WTC11 (cell line): ENCODE measurements around the gene CCDC12. TPM values are rescaled to one million over a fixed set of nuclear protein-coding genes. Genes with fewer than 3 reads are reported as not detected.

ENCODE experiments used
- ATAC-seq: fragments of 200-7000 bp; cut with Tn5 transposase; 2 replicates; pipeline ENCODE4 v1.10.0; 2021; ENCODE audit warnings: mild to moderate bottlenecking, moderate library complexity
- CTCF ChIA-PET: fragments of 300-600 bp; sonication (Branson Sonifier 250); formaldehyde crosslinking; loops from one replicate; lab custom pipeline; 2021; ENCODE audit warnings: antibody characterized with exemption; lab: Charles Lee
- POLR2A ChIA-PET: fragments of 350-600 bp; sonication (Branson Sonifier 250); formaldehyde crosslinking; loops from one replicate; lab custom pipeline; 2021; ENCODE audit warnings: antibody characterized with exemption; lab: Charles Lee
- DNase-seq: peaks from one replicate; pipeline ENCODE4 v3.0.0; 2021; ENCODE audit warnings: low spot score
- H3K27ac Mint-ChIP-seq: 2 replicates; pipeline ENCODE4 v1.8.0; 2021; ENCODE audit warnings: mixed read lengths
- H3K27me3 Mint-ChIP-seq: 2 replicates; pipeline ENCODE4 v1.8.0; 2021; ENCODE audit warnings: low read depth, mild to moderate bottlenecking, moderate library complexity, mixed read lengths
- H3K36me3 Mint-ChIP-seq: 2 replicates; pipeline ENCODE4 v1.8.0; 2021; ENCODE audit warnings: mixed read lengths
- H3K4me1 Mint-ChIP-seq: 2 replicates; pipeline ENCODE4 v1.8.0; 2022; ENCODE audit warnings: mixed read lengths
- H3K4me3 Mint-ChIP-seq: 2 replicates; pipeline ENCODE4 v1.8.0; 2021; ENCODE audit warnings: mild to moderate bottlenecking, moderate library complexity, mixed read lengths
- H3K9me3 Mint-ChIP-seq: 2 replicates; pipeline ENCODE4 v1.8.0; 2021; ENCODE audit warnings: mixed read lengths
- AFF4 ChIP-seq: sonication (generic); formaldehyde crosslinking; IDR thresholded peaks from 2 replicates; pipeline ENCODE4 v1.8.1; 2023; ENCODE audit warnings: mild to moderate bottlenecking, missing genetic modification reagents, borderline replicate concordance
- CREM ChIP-seq: sonication (generic); formaldehyde crosslinking; IDR thresholded peaks from 2 replicates; pipeline ENCODE4 v1.8.1; 2022; ENCODE audit warnings: mild to moderate bottlenecking, missing genetic modification reagents, moderate library complexity
- FOXJ3 ChIP-seq: sonication (generic); formaldehyde crosslinking; IDR thresholded peaks from 2 replicates; pipeline ENCODE4 v1.9.0; 2021; ENCODE audit warnings: missing genetic modification reagents, mild to moderate bottlenecking, borderline replicate concordance
- FOXK1 ChIP-seq: sonication (generic); formaldehyde crosslinking; IDR thresholded peaks from 2 replicates; pipeline ENCODE4 v1.8.0; 2022; ENCODE audit warnings: mild to moderate bottlenecking, moderate library complexity, missing genetic modification reagents
- FOXP1 ChIP-seq: sonication (generic); formaldehyde crosslinking; IDR thresholded peaks from 2 replicates; pipeline ENCODE4 v1.8.0; 2022; ENCODE audit warnings: missing genetic modification reagents, mild to moderate bottlenecking, moderate library complexity, borderline replicate concordance
- GRHL2 ChIP-seq: fragments of 250-450 bp; sonication (Bioruptor Pico); IDR thresholded peaks from 2 replicates; pipeline ENCODE4 v1.8.0; 2022; ENCODE audit warnings: mild to moderate bottlenecking, moderate library complexity; ENCODE audit not compliant: insufficient replicate concordance, severe bottlenecking
- HMGA2 ChIP-seq: fragments of 250-450 bp; sonication (Bioruptor Pico); IDR thresholded peaks from 2 replicates; pipeline ENCODE4 v1.4.0; 2021; ENCODE audit warnings: mild to moderate bottlenecking, moderate library complexity
- HMGXB4 ChIP-seq: sonication (generic); formaldehyde crosslinking; IDR thresholded peaks from 2 replicates; pipeline ENCODE4 v1.8.1; 2023; ENCODE audit warnings: mild to moderate bottlenecking, moderate library complexity, missing genetic modification reagents
- IRF1 ChIP-seq: sonication (generic); formaldehyde crosslinking; IDR thresholded peaks from 2 replicates; pipeline ENCODE4 v1.8.0; 2023; ENCODE audit warnings: missing genetic modification reagents
- NFE2L1 ChIP-seq: sonication (generic); formaldehyde crosslinking; IDR thresholded peaks from 2 replicates; pipeline ENCODE4 v1.8.1; 2023; ENCODE audit warnings: missing genetic modification reagents
- NR1H2 ChIP-seq: sonication (generic); formaldehyde crosslinking; IDR thresholded peaks from 2 replicates; pipeline ENCODE4 v1.9.0; 2021; ENCODE audit warnings: mild to moderate bottlenecking, moderate library complexity, missing genetic modification reagents
- RELA ChIP-seq: sonication (generic); formaldehyde crosslinking; IDR thresholded peaks from 2 replicates; pipeline ENCODE4 v1.8.1; 2022; ENCODE audit warnings: missing genetic modification reagents, mild to moderate bottlenecking, borderline replicate concordance
- SOX15 ChIP-seq: fragments of 250-450 bp; sonication (Bioruptor Pico); IDR thresholded peaks from 2 replicates; pipeline ENCODE4 v1.9.0; 2021; ENCODE audit warnings: mild to moderate bottlenecking
- TEAD1 ChIP-seq: sonication (generic); formaldehyde crosslinking; IDR thresholded peaks from 2 replicates; pipeline ENCODE4 v1.8.0; 2022; ENCODE audit warnings: mild to moderate bottlenecking, missing genetic modification reagents
- ZBTB21 ChIP-seq: sonication (generic); formaldehyde crosslinking; IDR thresholded peaks from 2 replicates; pipeline ENCODE4 v1.8.1; 2023; ENCODE audit warnings: mild to moderate bottlenecking, missing genetic modification reagents, borderline replicate concordance
- ZNF219 ChIP-seq: sonication (generic); formaldehyde crosslinking; IDR thresholded peaks from 2 replicates; pipeline ENCODE4 v1.8.0; 2023; ENCODE audit warnings: missing genetic modification reagents, mild to moderate bottlenecking, borderline replicate concordance
- ZNF396 ChIP-seq: fragments of 250-450 bp; sonication (Bioruptor Pico); IDR thresholded peaks from 2 replicates; pipeline ENCODE4 v1.8.0; 2021; ENCODE audit warnings: mild to moderate bottlenecking, moderate library complexity, borderline replicate concordance
- total RNA-seq: library from RNA; stranded (reverse); gene quantifications from 3 replicates; pipeline ENCODE4 v1.2.3, GENCODE V29; 2021
- TF ChIP-seq, protein P1 (sequence below): sonication (generic); formaldehyde crosslinking; IDR thresholded peaks from 2 replicates; pipeline ENCODE4 v1.8.1; 2022; ENCODE audit warnings: low read depth, mild to moderate bottlenecking, moderate library complexity, missing genetic modification reagents, borderline replicate concordance
- TF ChIP-seq, protein P2 (sequence below): fragments of 250-450 bp; sonication (Bioruptor Pico); IDR thresholded peaks from 2 replicates; pipeline ENCODE4 v1.8.0; 2021; ENCODE audit warnings: mild to moderate bottlenecking

Gene CCDC12
- total RNA-seq, 1 experiment from 2014 or later = 59.1 TPM

DNA sequence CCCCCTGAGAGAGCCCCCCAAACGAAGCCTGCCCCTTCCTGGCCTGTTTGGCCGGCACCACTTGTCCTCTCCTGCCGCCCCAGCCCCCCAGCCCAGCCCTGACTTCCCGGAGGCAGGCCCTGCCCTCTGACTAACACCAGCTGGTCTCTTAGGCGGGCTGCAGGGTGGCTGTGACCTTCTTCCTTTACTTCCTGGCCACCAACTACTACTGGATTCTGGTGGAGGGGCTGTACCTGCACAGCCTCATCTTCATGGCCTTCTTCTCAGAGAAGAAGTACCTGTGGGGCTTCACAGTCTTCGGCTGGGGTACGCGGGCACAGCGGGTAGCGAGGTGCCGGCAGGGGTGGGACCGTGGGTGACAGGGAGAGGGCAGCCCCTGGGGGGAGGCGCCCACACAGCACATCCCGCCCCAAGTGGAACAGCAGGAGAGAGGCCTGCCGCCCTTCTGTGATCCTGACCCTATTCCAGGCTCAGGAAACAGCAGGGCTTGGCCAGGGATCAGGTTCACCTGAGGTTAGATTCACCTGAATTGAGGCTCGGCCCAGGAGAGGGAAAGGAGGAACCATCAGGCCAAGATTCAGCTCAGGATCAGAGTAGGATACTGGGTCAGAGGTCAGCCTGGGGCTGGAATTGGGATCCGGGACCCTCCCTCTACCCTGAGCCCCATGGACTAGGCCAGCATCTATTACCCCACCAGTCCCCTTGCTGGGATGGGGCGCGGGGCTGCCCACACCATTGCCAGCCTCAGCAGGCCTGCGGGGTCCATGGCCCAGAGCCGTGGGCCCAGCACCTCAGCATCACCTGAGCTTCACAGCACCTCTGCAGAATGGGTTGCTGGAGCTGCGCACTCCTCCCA lies 77.2 kb downstream of the CCDC12 start:
- POLR2A ChIA-PET = interaction anchor here (0.5 to 1.2 kb wide), 2 partner anchors 54 to 71 kb away, joined by 3 to 4 read pairs; no protein-coding TSS in a partner anchor
- CTCF ChIA-PET = interaction anchor here (0.9 to 2.9 kb wide), 11 partner anchors 10 to 236 kb away, joined by 3 to 41 read pairs (median 6); partner anchors contain the start of gene PRSS50
- no peaks in the 10 kb centered on the region; the same call in 1 of the 2 replicates for H3K4me1 Mint-ChIP-seq

More for the DNA sequence above, 77.2 kb downstream of the CCDC12 start:
- peak overlapping the region; percentile 56 for H3K4me3 Mint-ChIP-seq
- no peak for ATAC-seq
- no peak for DNase-seq
- H3K27me3 Mint-ChIP-seq = peaks cover 32% of the 10 kb centered on the region
- H3K36me3 Mint-ChIP-seq = no peaks in the 10 kb centered on the region
- no peak overlapping the region for H3K27ac Mint-ChIP-seq
- no peaks in the 10 kb centered on the region for H3K9me3 Mint-ChIP-seq
- TF ChIP-seq CREM (CRISPR knock-in tag) (no peak), ZNF219 (CRISPR knock-in tag) (no peak), AFF4 (no peak), ZNF396 (CRISPR knock-in tag) (no peak), FOXJ3 (CRISPR knock-in tag) (no peak), ZBTB21 (CRISPR knock-in tag) (no peak), FOXK1 (CRISPR knock-in tag) (no peak), RELA (CRISPR knock-in tag) (no peak), TEAD1 (CRISPR knock-in tag) (no peak), IRF1 (CRISPR knock-in tag) (no peak), FOXP1 (CRISPR knock-in tag) (no peak), HMGXB4 (no peak), NR1H2 (CRISPR knock-in tag) (no peak), SOX15 (CRISPR knock-in tag) (no peak), NFE2L1 (CRISPR knock-in tag) (no peak), GRHL2 (CRISPR knock-in tag) (no peak), HMGA2 (CRISPR knock-in tag) (no peak)
- TF ChIP-seq, protein P1, sequence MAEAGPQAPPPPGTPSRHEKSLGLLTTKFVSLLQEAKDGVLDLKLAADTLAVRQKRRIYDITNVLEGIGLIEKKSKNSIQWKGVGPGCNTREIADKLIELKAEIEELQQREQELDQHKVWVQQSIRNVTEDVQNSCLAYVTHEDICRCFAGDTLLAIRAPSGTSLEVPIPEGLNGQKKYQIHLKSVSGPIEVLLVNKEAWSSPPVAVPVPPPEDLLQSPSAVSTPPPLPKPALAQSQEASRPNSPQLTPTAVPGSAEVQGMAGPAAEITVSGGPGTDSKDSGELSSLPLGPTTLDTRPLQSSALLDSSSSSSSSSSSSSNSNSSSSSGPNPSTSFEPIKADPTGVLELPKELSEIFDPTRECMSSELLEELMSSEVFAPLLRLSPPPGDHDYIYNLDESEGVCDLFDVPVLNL = no peak
- TF ChIP-seq, protein P2, sequence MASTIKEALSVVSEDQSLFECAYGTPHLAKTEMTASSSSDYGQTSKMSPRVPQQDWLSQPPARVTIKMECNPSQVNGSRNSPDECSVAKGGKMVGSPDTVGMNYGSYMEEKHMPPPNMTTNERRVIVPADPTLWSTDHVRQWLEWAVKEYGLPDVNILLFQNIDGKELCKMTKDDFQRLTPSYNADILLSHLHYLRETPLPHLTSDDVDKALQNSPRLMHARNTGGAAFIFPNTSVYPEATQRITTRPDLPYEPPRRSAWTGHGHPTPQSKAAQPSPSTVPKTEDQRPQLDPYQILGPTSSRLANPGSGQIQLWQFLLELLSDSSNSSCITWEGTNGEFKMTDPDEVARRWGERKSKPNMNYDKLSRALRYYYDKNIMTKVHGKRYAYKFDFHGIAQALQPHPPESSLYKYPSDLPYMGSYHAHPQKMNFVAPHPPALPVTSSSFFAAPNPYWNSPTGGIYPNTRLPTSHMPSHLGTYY (CRISPR knock-in tag) = no peak
